Motor neuron (in vitro differentiated cells): ENCODE data around the gene SIPA1L2. TPM values are rescaled to one million over a fixed set of nuclear protein-coding genes. Genes with fewer than 3 reads are reported as not detected.

Experiments used
- ATAC-seq, 8 experiments: fragments of 200-7000 bp; cut with Tn5 transposase; replicated peaks in 6 of 8; 2 replicates each; pipeline ENCODE4 v1.8.0; 2021; ENCODE audit warnings: mild to moderate bottlenecking in 8 of 8, moderate library complexity in 8 of 8
- H3K27ac ChIP-seq, 2 donors: fragments of 250-450 bp; sonication (Bioruptor Pico); 2 replicates each; pipeline ENCODE4 v1.9.0; 2021; ENCODE audit warnings: antibody characterized with exemption in 2 of 2, mild to moderate bottlenecking in 2 of 2, moderate library complexity in 1 of 2
- H3K4me1 ChIP-seq, 2 donors: fragments of 250-450 bp; sonication (Bioruptor Pico); replicated peaks in 1 of 2; 2 replicates each; pipeline ENCODE4 v1.6.1; 2021; ENCODE audit warnings: antibody characterized with exemption in 2 of 2, mild to moderate bottlenecking in 2 of 2, moderate library complexity in 1 of 2
- H3K4me3 ChIP-seq, 5 donors: fragments of 250-450 bp; sonication (Bioruptor Pico); 2 replicates each; pipeline ENCODE4 v1.9.0; 2021; ENCODE audit warnings: antibody characterized with exemption in 5 of 5, mild to moderate bottlenecking in 5 of 5, moderate library complexity in 4 of 5
- WGBS, 10 experiments: fragments of 450-650 bp; shearing (Covaris generic); methylation state at CpG; one replicate each; pipeline ENCODE4 v1.0.0; 2022; 5-methylcytosine and 5-hydroxymethylcytosine counted together
- in situ Hi-C, 9 experiments: fragments of 400-800 bp; cut with MboI; loops; one replicate each; pipeline ENCODE4 v1.15.0; 2021; ENCODE audit warnings: low sequenced_read_pairs in 9 of 9, low pct_unique_long_range_greater_than_20kb in 2 of 9; ENCODE audit not compliant: unreplicated experiment in 9 of 9
- total RNA-seq, 8 experiments: library from RNA; unstranded; fragments of 300-600 nt; gene quantifications; 2 replicates each; pipeline versions ENCODE4 v1.2.3 to v1.2.4, GENCODE V29; 2022

Gene SIPA1L2
- total RNA-seq, 8 experiments from 2014 or later, result 14.3 to 86.1 (median 32.9) TPM

GRCh38 chr1:232590744-232591082 is 39.2 kb downstream of the SIPA1L2 start:
- 27 to 100% (median 87%) methylated on average over 1 to 5 of the region's 5 CpGs; no CpG with 5 or more reads in 1 of the 10 experiments for WGBS, 10 experiments

DNA sequence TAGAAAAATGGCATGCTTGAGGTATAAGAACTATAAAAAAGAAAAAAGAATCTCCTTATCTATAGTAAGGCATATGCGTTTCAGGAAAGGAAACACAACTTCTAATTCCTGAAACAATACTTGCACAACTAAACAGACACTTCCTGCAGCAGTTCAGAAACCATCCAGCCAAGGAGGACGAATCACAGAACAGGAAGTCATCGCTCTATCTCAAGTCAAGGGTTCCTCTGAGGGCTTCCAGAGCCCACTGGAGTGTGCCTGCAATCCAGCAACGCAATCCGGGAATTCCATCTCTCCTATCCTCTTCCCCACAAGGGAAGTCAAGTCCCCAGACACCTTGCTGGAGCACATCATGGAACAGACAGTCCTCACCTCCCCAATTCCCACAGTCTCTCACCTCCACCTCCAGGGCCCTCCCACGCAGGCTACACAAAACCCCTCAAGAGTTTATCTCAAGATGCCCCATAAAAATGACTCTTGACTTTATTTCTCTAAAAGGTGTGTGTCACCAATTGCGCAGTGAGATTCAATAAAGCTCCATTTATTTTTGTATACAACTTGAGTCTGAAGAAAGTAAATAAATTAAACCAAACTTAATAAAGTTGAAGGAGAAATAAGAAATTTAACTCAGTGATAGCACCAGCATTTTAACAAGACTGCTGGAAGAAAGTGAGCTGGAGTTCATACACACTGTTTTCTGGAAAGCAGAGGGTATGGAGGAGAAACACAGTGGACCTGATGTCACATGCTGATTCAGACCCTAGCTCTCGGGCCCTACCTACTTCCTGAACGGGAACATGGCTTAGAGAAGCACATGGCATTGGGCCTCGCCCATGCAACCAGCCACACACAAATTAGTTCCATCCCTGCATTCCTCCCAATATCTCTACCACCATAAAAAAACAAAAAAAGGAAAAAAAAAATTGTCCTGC is 39.9 kb downstream of the SIPA1L2 start:
- H3K4me1 ChIP-seq, result peaks cover 35 to 44% of the 10 kb centered on the region in 2 donors
- in situ Hi-C loops, result no loop called here
- peak in 2 of 8 experiments; percentile 85 to 99 for ATAC-seq
- H3K4me3 ChIP-seq, result no peak overlapping the region
- 51 to 100% (median 92%) methylated on average over 2 to 10 of the region's 10 CpGs for WGBS, 10 experiments
- no peak overlapping the region for H3K27ac ChIP-seq

More at GRCh38 chr1:232590744-232591082, 39.2 kb downstream of the SIPA1L2 start:
- in situ Hi-C loops, result no loop called here
- no peak overlapping the region for H3K27ac ChIP-seq
- ATAC-seq, result no peak
- H3K4me3 ChIP-seq, result no peak overlapping the region
- H3K4me1 ChIP-seq, result peaks cover 36 to 44% of the 10 kb centered on the region in 2 donors

DNA sequence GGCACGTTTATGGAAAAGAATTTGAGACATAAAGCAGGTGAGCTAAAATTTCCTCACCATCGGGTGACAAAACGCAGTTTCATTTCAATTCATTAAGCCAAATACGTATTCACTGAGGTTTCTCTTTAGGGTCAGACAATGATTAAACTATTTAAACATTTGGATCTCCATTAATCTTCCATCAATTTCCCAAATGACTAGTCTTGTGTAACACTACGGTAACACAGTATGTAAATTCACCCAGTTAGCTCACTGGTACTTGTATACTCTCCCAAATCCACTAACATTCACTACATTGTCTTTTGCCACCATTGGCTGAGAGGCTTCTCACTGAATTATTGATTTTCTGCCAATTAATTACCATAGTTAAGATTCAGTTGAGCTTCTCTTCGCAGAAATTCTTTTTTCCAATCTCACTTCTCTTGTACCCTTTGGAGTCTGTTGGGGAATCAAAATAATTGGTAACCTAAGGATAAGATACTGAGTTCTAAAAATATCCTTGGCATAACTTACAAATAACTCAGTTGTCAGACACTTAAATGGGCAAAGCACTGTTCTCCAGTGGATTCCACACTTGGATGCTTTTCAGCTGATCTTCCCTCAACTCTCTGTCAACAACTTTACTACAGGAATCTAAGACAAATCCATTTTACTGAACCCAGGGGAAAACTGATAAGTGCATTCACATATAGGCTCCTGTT is 40.7 kb downstream of the SIPA1L2 start:
- peaks cover 27 to 36% of the 10 kb centered on the region in 2 donors for H3K4me1 ChIP-seq
- ATAC-seq, result no peak
- in situ Hi-C loops, result no loop called here
- H3K4me3 ChIP-seq, result no peak overlapping the region
- H3K27ac ChIP-seq, result no peak overlapping the region
- WGBS, 10 experiments, result 58 to 97% (median 74%) methylated on average over 3 to 6 of the region's 6 CpGs

DNA sequence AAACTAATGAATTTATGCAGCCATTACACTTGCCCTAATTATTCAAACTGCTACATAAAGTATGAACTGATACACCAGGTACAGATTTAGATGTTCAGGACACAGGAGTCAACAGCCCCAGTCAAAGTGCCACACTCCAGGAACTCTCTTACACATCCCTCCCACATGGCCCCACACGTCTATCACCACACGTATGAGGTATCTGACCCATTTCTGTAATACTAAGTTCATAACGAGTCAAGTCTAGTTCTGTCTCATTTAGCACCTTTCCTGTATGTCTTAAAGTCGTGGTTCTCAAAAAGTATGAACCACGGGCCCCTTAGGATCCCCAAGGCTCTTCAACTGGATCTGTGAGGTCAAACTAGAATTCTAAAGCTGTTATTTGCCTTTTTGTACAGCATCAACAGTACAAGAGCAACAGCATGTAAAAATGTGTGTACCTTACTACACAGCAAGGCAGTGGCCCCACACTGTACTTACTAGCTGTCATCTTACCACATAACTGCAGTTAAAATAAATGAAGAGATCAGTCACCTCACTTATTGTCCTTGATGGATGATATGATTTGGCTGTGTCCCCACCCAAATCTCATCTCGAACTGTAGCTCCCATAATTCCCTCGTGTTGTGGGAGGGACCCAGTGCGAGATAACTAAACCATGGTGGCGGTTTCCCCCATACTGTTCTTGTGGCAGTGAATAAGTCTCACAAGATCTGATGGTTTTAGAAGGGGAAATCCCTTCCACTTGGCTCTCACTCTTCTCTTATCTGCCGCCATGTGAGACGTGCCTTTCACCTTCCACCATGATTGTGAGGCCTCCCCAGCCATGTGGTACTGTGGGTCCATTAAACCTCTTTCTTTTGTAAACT is 42.6 kb downstream of the SIPA1L2 start:
- peaks cover 20 to 25% of the 10 kb centered on the region in 2 donors for H3K4me1 ChIP-seq
- no peak overlapping the region for H3K4me3 ChIP-seq
- 40 to 100% (median 80%) methylated on average over 1 to 11 of the region's 11 CpGs; no CpG with 5 or more reads in 3 of the 10 experiments for WGBS, 10 experiments
- in situ Hi-C loops, result no loop called here
- no peak overlapping the region for H3K27ac ChIP-seq
- ATAC-seq, result no peak

GRCh38 chr1:232586679-232587078 is 43.3 kb downstream of the SIPA1L2 start:
- ATAC-seq, result peak in 1 of 8 experiments; percentile 47
- WGBS, 10 experiments, result 59 to 100% (median 73%) methylated on average over 1 to 3 of the region's 3 CpGs; no CpG with 5 or more reads in 2 of the 10 experiments
- H3K27ac ChIP-seq, result no peak overlapping the region
- H3K4me1 ChIP-seq, result peaks cover 21 to 22% of the 10 kb centered on the region in 2 donors
- in situ Hi-C loops, result no loop called here
- H3K4me3 ChIP-seq, result no peak overlapping the region

GRCh38 chr1:232585486-232585885 is 44.4 kb downstream of the SIPA1L2 start:
- no peak overlapping the region for H3K27ac ChIP-seq

GRCh38 chr1:232581932-232582331 is 48.0 kb downstream of the SIPA1L2 start:
- no peak for ATAC-seq
- 67 to 100% (median 100%) methylated on average over 1 of the region's 1 CpG; no CpG with 5 or more reads in 2 of the 10 experiments for WGBS, 10 experiments
- in situ Hi-C loops, result no loop called here
- Histone ChIP-seq H3K4me3 (no peak overlapping the region), H3K4me1 (peaks cover 41 to 53% of the 10 kb centered on the region in 2 donors), H3K27ac (no peak overlapping the region)

More at GRCh38 chr1:232585486-232585885, 44.4 kb downstream of the SIPA1L2 start:
- ATAC-seq, result no peak
- in situ Hi-C loops, result no loop called here
- Histone ChIP-seq H3K4me1 (peaks cover 23 to 30% of the 10 kb centered on the region in 2 donors), H3K4me3 (no peak overlapping the region)

Other genes starting within 250 kb of the SIPA1L2 start
- gene MAP10, start 175.3 kb upstream of the SIPA1L2 start, total RNA-seq, result 1 to 10 TPM; 2.2 to 9.5 (median 5.2) TPM